Neural progenitor cell (in vitro differentiated cells): ENCODE results near the gene ARNT2.

Source experiments
- EZH2 ChIP-seq: fragments of 200-600 bp; sonication (generic); IDR thresholded peaks from 2 replicates; pipeline ENCODE4 v1.6.1; 2017; ENCODE audit warnings: antibody characterized with exemption, mild to moderate bottlenecking, moderate library complexity
- EZH2phosphoT487 ChIP-seq: fragments of 200-600 bp; sonication (generic); IDR thresholded peaks from 2 replicates; pipeline ENCODE4 v1.6.1; 2017; ENCODE audit warnings: antibody characterized with exemption
- TF ChIP-seq, protein P1 (sequence below): fragments of 200-600 bp; sonication (generic); IDR thresholded peaks from 2 replicates; pipeline ENCODE4 v1.5.1; 2017; ENCODE audit warnings: antibody characterized with exemption, mild to moderate bottlenecking

DNA sequence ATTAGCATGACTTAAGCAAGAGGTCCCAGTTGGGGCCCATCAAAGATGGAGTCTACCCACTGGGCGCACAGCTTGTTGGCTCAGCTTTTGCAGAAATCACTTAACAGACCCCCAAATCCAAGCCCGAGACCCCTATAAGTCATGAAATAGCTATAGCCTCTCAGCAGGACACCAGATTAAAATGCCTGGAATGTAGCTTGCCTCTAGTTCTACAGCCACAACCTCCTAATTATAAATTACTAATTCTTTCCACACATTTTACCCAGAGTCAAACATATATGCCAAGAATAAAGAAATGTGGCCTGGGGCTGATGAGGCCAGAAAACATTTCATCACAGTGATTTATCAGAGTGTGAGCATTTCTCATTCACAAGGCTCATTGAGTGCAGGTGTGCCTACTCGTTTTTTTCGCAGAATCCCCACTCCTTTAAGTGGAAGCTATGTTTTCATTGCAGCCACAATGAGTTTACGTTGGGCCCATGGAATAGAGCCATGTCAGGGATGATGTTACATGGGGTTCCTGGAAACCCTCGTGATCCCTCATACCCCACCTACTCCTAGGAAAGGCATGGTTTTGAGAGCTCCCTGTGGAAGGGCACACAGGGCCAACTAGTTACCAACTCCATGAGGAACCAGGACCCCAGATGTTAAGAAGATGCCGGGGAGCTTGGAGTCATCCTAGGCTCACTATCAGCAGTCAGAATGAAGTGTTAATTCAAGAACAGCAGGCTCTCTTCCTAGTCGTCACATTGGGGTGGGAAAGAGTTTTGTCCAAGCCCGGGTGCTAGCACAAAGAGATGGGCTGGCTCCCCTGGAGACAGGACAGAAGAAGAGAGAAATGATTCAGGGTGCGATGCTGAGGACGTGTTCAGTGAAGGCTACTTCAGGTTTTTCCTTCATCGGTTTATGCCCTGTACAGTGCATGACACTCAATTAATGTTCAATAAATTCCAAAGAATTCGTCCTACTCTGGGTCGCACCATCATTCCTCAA, 200.7 kb downstream of the ARNT2 start:
- TF ChIP-seq, protein P1, sequence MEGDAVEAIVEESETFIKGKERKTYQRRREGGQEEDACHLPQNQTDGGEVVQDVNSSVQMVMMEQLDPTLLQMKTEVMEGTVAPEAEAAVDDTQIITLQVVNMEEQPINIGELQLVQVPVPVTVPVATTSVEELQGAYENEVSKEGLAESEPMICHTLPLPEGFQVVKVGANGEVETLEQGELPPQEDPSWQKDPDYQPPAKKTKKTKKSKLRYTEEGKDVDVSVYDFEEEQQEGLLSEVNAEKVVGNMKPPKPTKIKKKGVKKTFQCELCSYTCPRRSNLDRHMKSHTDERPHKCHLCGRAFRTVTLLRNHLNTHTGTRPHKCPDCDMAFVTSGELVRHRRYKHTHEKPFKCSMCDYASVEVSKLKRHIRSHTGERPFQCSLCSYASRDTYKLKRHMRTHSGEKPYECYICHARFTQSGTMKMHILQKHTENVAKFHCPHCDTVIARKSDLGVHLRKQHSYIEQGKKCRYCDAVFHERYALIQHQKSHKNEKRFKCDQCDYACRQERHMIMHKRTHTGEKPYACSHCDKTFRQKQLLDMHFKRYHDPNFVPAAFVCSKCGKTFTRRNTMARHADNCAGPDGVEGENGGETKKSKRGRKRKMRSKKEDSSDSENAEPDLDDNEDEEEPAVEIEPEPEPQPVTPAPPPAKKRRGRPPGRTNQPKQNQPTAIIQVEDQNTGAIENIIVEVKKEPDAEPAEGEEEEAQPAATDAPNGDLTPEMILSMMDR: no peak
- no peak for TF ChIP-seq EZH2
- no peak for TF ChIP-seq EZH2phosphoT487
